K562 (cell line): ENCODE measurements around the gene CCDC137. TPM values are rescaled to one million over a fixed set of nuclear protein-coding genes. Genes with fewer than 3 reads are reported as not detected.
A peak's percentile ranks its signal among the peaks of the same experiment; 100 is the strongest.

ENCODE experiments used
- ADNP ChIP-seq: fragments of 200-800 bp; sonication (Bioruptor generic); IDR thresholded peaks from 2 replicates; pipeline ENCODE4 v1.6.1; 2016; ENCODE audit warnings: missing genetic modification characterization, missing compliant biosample characterization
- ATF4 ChIP-seq: fragments of 450-650 bp; formaldehyde crosslinking; IDR thresholded peaks from 2 replicates; pipeline ENCODE4 v1.4.0; 2022; ENCODE audit warnings: mild to moderate bottlenecking, moderate library complexity
- ATF7 ChIP-seq: fragments of 450-650 bp; IDR thresholded peaks from 2 replicates; pipeline ENCODE4 v1.7.1; 2014; ENCODE audit warnings: mild to moderate bottlenecking, moderate library complexity
- BCLAF1 ChIP-seq, 2 experiments: fragments of 450-650 bp in 1 of 2; IDR thresholded peaks; 2 replicates each; pipeline ENCODE4 v1.6.1; 2011 to 2017; ENCODE audit warnings: low read depth in 2 of 2, antibody characterized with exemption in 1 of 2, borderline replicate concordance in 1 of 2, low read length in 1 of 2, mild to moderate bottlenecking in 1 of 2, mixed read lengths in 1 of 2; ENCODE audit not compliant: control insufficient read depth in 1 of 2
- CC2D1A ChIP-seq: fragments of 450-650 bp; IDR thresholded peaks from 2 replicates; pipeline ENCODE4 v1.6.1; 2017; ENCODE audit warnings: mild to moderate bottlenecking
- CREM ChIP-seq: IDR thresholded peaks from 2 replicates; pipeline ENCODE4 v1.6.1; 2014; ENCODE audit warnings: antibody characterized with exemption, low read depth
- EP400 ChIP-seq: fragments of 450-650 bp; IDR thresholded peaks from 2 replicates; pipeline ENCODE4 v1.6.1; 2017; ENCODE audit warnings: antibody characterized with exemption, mild to moderate bottlenecking, moderate library complexity
- ETV5 ChIP-seq: sonication (generic); formaldehyde crosslinking; IDR thresholded peaks from 2 replicates; pipeline ENCODE4 v1.4.0; 2020; ENCODE audit warnings: low read depth, mild to moderate bottlenecking, missing genetic modification reagents
- GABPB1 ChIP-seq: sonication (generic); formaldehyde crosslinking; IDR thresholded peaks from 2 replicates; pipeline ENCODE4 v1.8.0; 2022; ENCODE audit warnings: mild to moderate bottlenecking, missing genetic modification reagents
- IRF2 ChIP-seq: sonication (generic); formaldehyde crosslinking; IDR thresholded peaks from 2 replicates; pipeline ENCODE4 v1.8.1; 2022; ENCODE audit warnings: mild to moderate bottlenecking, missing genetic modification reagents
- MAX ChIP-seq: sonication (generic); formaldehyde crosslinking; IDR thresholded peaks from 2 replicates; pipeline ENCODE4 v1.9.0; 2022; ENCODE audit warnings: mild to moderate bottlenecking, missing genetic modification reagents
- MED1 ChIP-seq: sonication (generic); formaldehyde crosslinking; IDR thresholded peaks from 2 replicates; pipeline ENCODE4 v1.8.1; 2023; ENCODE audit warnings: missing genetic modification reagents, borderline replicate concordance
- POLR2AphosphoS5 ChIP-seq: IDR thresholded peaks from 2 replicates; pipeline ENCODE4 v1.6.1; 2011; ENCODE audit warnings: mild to moderate bottlenecking, low read depth, low read length, moderate library complexity; ENCODE audit not compliant: control insufficient read depth, insufficient read depth
- PTRF ChIP-seq: fragments of 450-650 bp; IDR thresholded peaks from 2 replicates; pipeline ENCODE4 v1.6.1; 2016; ENCODE audit warnings: mild to moderate bottlenecking, missing genetic modification characterization, missing compliant biosample characterization
- SRSF9 ChIP-seq: fragments of 200-400 bp; formaldehyde crosslinking; IDR thresholded peaks from 2 replicates; pipeline ENCODE4 v1.6.1; 2017; ENCODE audit warnings: low read depth, low read length, borderline replicate concordance
- TEAD4 ChIP-seq, 2 experiments: sonication (generic) in 1 of 2; formaldehyde crosslinking in 1 of 2; IDR thresholded peaks; 2 replicates each; pipeline versions ENCODE4 v1.6.1 to v1.8.0; 2012 to 2022; ENCODE audit warnings: borderline replicate concordance in 1 of 2, inconsistent platforms in 1 of 2, low read length in 1 of 2, mild to moderate bottlenecking in 1 of 2, missing genetic modification reagents in 1 of 2
- ZBTB9 ChIP-seq: fragments of 450-650 bp; formaldehyde crosslinking; IDR thresholded peaks from 2 replicates; pipeline ENCODE4 v1.4.0; 2020; ENCODE audit warnings: mild to moderate bottlenecking, moderate library complexity
- ZFP36 ChIP-seq: fragments of 150-350 bp; IDR thresholded peaks from 2 replicates; pipeline ENCODE4 v1.6.1; 2018; ENCODE audit warnings: low read length, low read depth; ENCODE audit not compliant: partially characterized antibody
- ZNF274 ChIP-seq: IDR thresholded peaks from 2 replicates; pipeline ENCODE4 v1.6.1; 2011; ENCODE audit warnings: low read depth, mild to moderate bottlenecking, low read length, moderate library complexity, borderline replicate concordance
- ZNF778 ChIP-seq: fragments of 450-650 bp; formaldehyde crosslinking; IDR thresholded peaks from 2 replicates; pipeline ENCODE4 v1.4.0; 2020; ENCODE audit warnings: mild to moderate bottlenecking, moderate library complexity
- polyA plus RNA-seq, 8 experiments: library from polyadenylated mRNA; depleted of rRNA in 4 of 8; stranded (reverse) in 5 of 8; unstranded in 3 of 8; fragments of >200 nt; fragmentation: Nextera tagmentation in 2 of 8; fragmentation: Illumina TruSeq in 1 of 8; extraction: Ambion mirVana in 2 of 8; extraction: Trizol in 1 of 8; gene quantifications; 2 replicates each; pipeline versions ENCODE4 v1.2.1 to v1.2.3, GENCODE V29; 2011 to 2014; ENCODE audit warnings: inconsistent platforms in 1 of 8, missing spikeins in 1 of 8
- total RNA-seq, 7 experiments: library from RNA; depleted of rRNA in 6 of 7; stranded (reverse); fragments of >200 nt in 6 of 7; fragmentation: Illumina TruSeq in 2 of 7; extraction: Trizol in 2 of 7; gene quantifications; 2 replicates each; pipeline versions ENCODE4 v1.2.1 to v1.2.3, GENCODE V29; 2011 to 2021; ENCODE audit warnings: low replicate concordance in 1 of 7

The CCDC137 gene
- total and polyA plus RNA-seq, 9 of the 15 experiments (the other 6 are each of a cell fraction or from before 2014, with no cell fraction given) = 2.3 to 68.1 (median 38.3) TPM

- TF ChIP-seq BCLAF1 (IDR thresholded peaks at IDR 0.05; ENCODE audit: borderline replicate concordance in 1 of 2, control insufficient read depth in 1 of 2, low read depth in 2 of 2, low read length in 1 of 2) (no peak), TEAD4 (IDR thresholded peaks at IDR 0.05; ENCODE audit: low read length) (no peak), TEAD4 (CRISPR knock-in tag; IDR thresholded peaks at IDR 0.05; ENCODE audit: borderline replicate concordance) (peak; percentile 86; the same call in 1 of the 2 replicates), CC2D1A (no peak), GABPB1 (CRISPR knock-in tag) (0 out of 2 replicates have a peak, but pooled peaks have one; percentile 41), PTRF (tag) (no peak), ADNP (tag) (no peak), ZBTB9 (peak; percentile 69; the same call in 1 of the 2 replicates), ZNF778 (CRISPR knock-in tag) (no peak), ZNF274 (no peak), SRSF9 (no peak), MED1 (CRISPR knock-in tag) (no peak; the same call in 1 of the 2 replicates), CREM (peak; percentile 39), ETV5 (CRISPR knock-in tag) (no peak), ATF4 (peak; percentile 14; the same call in 1 of the 2 replicates), ATF7 (peak; percentile 20; the same call in 1 of the 2 replicates), ZFP36 (no peak), MAX (CRISPR knock-in tag) (peak; percentile 98), POLR2AphosphoS5 (peak; percentile 53; the same call in 1 of the 2 replicates), EP400 (peak; percentile 85; the same call in 1 of the 2 replicates), IRF2 (no peak)
These were observed 45.4 kb downstream of the CCDC137 start, which contains the start of gene SLC25A10 (continued) for GRCh38 chr17:81711814-81712467.
